Cortex of kidney (tissue), 1 donor: Measurements from ENCODE around the gene NR1H2.
"Not testable (repeated sequence)": the region's sequence is repeated elsewhere in the genome, so short reads cannot be mapped to it uniquely, and the experiment has no call there.

Source experiments
- DNase-seq: peaks from one replicate; lab custom pipeline; 2025; lab: John Stamatoyannopoulos, UW

Gene NR1H2

GRCh38 chr19:50376166-50377050 is at the start of gene NR1H2:
Gene NR1H2, plus strand, starts transcription at chr19:50376457. Its CDS starts 1,149 bp downstream, at chr19:50377606.
- DNase-seq, result no peak

- DNase-seq, result no peak
Measured at GRCh38 chr19:50327013-50327412, 49.2 kb upstream of the NR1H2 start.

GRCh38 chr19:50327461-50328223 is 48.6 kb upstream of the NR1H2 start:
- no peak for DNase-seq

- no peak for DNase-seq
Measured at GRCh38 chr19:50328224-50328872, 47.9 kb upstream of the NR1H2 start.

- no peak for DNase-seq
Measured at GRCh38 chr19:50328873-50329145, 47.4 kb upstream of the NR1H2 start.

GRCh38 chr19:50329146-50329925 is 46.9 kb upstream of the NR1H2 start, which contains the start of gene KCNC3:
Gene KCNC3, minus strand, starts transcription at chr19:50329377. Its CDS starts 295 bp downstream, at chr19:50329082.
- DNase-seq, result peak; percentile 51

- DNase-seq, result not testable (repeated sequence)
Measured at GRCh38 chr19:50329926-50330294, 46.3 kb upstream of the NR1H2 start.

GRCh38 chr19:50330365-50331078 is 45.7 kb upstream of the NR1H2 start:
- DNase-seq, result no peak

GRCh38 chr19:50331221-50331993 is 44.9 kb upstream of the NR1H2 start:
- no peak for DNase-seq

- no peak for DNase-seq
Measured at GRCh38 chr19:50331994-50332243, 44.3 kb upstream of the NR1H2 start.

GRCh38 chr19:50332244-50333038 is 43.8 kb upstream of the NR1H2 start:
- DNase-seq, result no peak

GRCh38 chr19:50333235-50333736 is 43.0 kb upstream of the NR1H2 start:
- DNase-seq, result no peak

- DNase-seq, result no peak
Measured at GRCh38 chr19:50333737-50334617, 42.3 kb upstream of the NR1H2 start.

- DNase-seq, result no peak
Measured at GRCh38 chr19:50334741-50335421, 41.4 kb upstream of the NR1H2 start.

- DNase-seq, result not testable (repeated sequence)
Measured at GRCh38 chr19:50337031-50337430, 39.2 kb upstream of the NR1H2 start.

GRCh38 chr19:50340331-50340730 is 35.9 kb upstream of the NR1H2 start:
- no peak for DNase-seq

- DNase-seq, result no peak
Measured at GRCh38 chr19:50341091-50341564, 35.1 kb upstream of the NR1H2 start.
